ENCODE data around the gene KCNQ5.

GRCh38 chr6:72999995-73000394 lies 378.1 kb downstream of the KCNQ5 start:
- TF ChIP-seq, protein P1, sequence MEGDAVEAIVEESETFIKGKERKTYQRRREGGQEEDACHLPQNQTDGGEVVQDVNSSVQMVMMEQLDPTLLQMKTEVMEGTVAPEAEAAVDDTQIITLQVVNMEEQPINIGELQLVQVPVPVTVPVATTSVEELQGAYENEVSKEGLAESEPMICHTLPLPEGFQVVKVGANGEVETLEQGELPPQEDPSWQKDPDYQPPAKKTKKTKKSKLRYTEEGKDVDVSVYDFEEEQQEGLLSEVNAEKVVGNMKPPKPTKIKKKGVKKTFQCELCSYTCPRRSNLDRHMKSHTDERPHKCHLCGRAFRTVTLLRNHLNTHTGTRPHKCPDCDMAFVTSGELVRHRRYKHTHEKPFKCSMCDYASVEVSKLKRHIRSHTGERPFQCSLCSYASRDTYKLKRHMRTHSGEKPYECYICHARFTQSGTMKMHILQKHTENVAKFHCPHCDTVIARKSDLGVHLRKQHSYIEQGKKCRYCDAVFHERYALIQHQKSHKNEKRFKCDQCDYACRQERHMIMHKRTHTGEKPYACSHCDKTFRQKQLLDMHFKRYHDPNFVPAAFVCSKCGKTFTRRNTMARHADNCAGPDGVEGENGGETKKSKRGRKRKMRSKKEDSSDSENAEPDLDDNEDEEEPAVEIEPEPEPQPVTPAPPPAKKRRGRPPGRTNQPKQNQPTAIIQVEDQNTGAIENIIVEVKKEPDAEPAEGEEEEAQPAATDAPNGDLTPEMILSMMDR (IDR thresholded peaks at IDR 0.05): no peak
- no peak for TF ChIP-seq POLR2A (IDR thresholded peaks at IDR 0.05)
